GM21423 (cell line): ENCODE data around the gene HDAC10.

Experiments
- ATAC-seq: cut with Tn5 transposase; IDR thresholded peaks from one replicate; pipeline ENCODE4 v1.9.1; 2021; ENCODE audit warnings: mild to moderate bottlenecking, moderate library complexity; ENCODE audit not compliant: unreplicated experiment

The HDAC10 gene

DNA sequence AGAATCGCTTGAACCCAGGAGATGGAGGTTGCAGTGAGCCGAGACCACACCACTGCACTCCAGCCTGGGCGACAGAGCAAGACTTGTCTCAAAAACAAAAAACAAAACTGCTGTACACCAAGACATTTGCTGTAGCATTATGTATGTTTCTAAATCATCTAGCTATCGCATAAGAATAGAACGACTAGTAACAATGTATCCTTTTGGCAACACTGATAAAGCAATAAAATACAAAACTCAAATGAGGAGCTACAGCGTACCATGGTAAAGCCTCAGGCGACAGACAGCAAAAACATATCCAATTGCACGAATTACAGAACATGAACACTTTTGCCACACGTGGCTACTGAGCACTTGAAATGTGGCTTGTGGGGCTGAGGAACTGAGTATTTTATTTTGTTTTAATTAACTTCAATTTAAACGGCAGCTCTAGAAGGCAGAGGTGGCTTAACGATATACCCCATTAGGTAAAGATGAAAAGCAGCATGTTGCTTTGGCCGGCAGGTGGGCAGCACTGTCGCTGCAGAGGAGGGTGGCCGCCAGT, 8.6 kb downstream of the HDAC10 start:
- no peak for ATAC-seq

DNA sequence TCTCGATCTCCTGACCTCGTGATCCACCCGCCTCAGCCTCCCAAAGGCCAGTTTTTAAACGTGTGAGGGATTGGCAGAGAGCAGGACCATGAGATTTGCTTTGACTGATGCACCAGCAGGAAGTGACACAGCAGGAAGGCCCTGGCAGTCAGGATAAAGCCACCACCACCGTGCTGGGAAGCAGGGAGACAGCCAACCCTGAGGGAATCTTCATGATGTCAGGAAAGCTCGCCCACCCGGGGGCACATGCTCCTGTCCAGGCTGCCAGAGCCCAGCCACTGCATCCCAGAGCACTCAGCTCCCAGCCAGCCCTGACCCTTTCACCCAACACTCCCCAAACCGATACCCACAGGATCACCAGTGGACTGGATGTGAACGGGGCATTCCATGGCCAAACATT, 12.3 kb downstream of the HDAC10 start:
- no peak for ATAC-seq

DNA sequence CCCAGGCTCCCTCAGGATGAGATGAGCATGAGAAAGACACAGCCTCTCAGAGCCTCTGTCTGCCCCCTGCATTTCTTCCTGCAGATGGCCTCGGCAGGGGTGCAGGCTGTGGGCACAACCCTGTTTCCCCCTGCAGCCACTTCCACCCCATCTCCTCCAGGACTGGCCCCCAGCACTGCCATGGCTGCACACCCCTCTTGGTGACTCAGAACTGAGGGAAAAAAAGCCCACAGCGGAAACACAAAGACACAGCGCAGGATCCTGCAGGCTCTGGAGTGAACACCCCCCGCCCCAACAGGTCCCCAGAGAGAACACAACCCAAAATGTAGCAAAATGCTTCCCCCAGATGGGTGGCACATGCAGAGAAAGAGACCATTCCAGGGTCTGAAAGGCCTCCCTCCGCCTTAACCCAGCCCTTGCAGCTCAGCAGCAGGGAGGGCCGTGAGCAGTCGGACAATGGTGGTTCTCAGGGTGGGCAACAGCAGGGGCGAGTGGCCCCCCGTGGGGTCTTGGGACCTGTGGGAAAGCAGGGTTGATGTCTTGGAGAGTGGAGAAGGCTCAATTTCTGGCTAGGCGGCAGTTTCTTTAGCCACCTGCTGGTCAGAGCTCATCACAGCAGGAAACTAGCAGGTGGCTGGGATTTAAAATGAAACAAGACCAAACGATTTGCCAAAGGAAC, 14.2 kb downstream of the HDAC10 start:
- ATAC-seq: no peak

DNA sequence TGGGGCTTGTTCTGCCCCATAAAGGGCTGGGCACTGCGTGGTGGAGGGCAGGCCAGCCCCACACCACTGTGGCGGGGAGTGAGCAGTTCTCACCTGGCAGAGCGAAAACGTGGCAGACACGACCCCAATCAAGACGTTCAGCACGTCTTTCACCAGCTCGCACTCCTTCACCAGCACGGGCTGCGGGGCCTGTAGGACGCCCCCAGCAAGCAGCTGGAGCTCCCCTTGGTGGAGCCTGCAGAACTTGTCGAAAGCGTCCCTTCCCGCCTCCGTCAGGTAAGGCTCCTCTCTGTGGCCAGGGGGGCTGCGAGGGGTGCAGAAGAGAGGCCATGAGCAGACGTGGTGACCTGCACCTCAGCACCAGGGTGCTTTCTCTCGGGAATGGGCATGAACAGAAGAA, 17.8 kb downstream of the HDAC10 start:
- no peak for ATAC-seq

DNA sequence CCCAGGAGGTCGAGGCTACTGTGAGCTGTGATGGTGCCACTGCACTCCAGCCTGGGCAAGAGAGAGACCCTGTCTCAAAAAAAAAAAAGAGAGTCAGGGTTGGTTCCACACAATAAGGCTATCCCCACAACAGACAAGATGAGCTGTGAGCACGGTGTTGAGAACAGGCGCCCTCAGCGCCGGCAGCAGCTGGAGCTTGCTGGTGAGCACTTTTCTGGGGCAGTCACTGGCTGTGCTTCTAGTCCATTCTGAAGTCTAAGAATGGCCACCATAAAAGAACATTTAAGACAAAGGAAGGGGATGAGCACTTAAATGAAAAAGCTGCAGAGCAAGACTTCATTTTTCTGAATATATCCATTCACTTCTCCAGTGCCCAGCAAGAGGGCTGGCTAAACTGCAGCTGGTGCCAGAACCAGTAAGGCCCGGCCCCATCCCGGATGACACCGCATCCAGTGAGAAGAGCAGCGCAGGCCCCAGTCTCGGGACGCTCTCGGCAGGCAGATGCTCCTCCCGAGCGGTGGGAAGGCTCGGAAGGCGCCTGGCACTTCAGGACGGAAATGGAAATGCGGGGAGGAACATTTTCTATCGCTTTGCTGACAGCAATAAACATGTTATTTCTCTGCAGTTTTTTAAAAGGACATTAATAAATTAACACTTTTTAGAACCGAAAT, 18.4 kb downstream of the HDAC10 start:
- no peak for ATAC-seq

DNA sequence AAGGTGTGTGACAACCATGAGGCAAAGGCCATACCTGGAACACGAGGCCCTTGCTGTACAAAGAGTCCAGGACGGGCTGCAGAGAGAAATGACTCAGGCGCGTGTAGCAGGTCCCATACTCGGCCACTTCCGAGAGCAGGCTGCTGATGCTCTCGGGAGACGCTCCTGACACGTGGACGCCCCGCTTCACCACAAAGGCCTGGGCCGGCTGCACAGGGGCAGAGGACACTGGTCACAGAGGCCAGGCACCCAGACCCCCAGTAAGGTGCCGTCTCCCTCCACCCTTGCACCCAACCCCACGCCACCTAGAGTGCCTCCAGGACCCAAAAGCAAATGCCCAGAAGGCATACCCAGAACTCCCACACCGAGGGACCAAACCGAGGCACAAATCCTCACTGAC, 21.7 kb downstream of the HDAC10 start:
- no peak for ATAC-seq

DNA sequence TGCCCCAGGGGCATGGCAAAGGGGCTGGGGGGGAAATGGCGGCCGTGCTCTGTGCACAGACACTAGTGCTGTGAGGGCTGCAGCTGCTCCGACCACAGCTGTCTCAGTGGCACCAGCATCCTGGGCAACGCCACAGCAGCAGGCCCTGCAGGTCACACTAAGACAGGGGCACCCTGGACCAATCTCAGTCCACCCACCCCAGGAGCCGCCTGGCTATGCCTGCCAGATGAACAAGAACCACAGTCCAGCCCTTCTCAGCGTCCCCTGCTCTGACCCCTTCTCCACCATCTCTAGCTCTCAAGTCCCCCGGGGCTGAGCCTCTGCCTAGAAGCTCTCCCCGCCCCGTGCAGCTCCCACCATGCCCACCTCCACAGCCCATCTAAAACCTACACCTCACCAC, 22.7 kb downstream of the HDAC10 start:
- no peak for ATAC-seq

DNA sequence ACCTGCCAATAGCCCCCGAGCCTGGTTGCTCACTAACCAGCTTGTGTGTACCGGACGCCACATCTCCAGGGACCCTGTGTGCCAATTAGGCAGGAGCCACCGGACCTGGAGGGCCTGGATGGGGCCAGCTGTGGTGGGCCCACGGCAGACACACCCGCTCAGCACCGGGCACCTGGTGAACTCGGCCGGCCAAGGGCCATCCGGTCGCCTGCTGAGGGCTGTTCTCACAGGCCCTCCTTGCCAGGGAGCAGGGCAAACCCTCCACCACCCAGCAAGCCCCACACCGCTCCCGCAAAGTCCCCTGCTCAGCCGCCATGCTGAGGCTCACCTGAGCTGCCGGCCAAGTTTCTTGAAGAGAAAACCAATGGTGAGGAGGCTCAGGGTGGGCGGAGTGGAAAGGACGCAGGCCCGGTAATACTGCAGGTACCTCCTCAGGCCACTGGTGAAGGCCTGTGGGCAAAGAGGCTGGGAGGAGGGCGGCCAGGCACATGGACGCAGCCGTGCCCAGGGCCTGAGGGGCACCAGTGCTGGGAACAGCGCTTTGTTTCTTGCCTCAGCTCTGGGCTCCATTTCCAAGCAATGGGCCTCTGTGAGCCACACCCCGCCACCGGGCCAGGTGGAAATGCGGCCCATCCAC, 23.4 kb downstream of the HDAC10 start:
- no peak for ATAC-seq

DNA sequence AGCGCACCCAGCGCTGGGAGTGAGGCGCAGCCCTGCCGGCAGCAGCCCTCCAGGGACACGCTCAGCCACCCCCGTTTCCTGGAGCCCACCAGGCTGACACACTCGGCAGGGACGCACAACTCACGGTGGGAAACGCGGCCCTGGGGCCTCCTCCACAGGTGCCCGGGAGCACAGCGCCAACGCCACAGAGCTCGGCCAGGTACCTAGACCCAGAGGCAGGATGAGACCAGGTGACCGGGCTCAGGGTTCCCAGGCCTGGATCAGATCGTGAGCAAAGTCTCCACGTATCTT, 24.2 kb downstream of the HDAC10 start:
- no peak for ATAC-seq

DNA sequence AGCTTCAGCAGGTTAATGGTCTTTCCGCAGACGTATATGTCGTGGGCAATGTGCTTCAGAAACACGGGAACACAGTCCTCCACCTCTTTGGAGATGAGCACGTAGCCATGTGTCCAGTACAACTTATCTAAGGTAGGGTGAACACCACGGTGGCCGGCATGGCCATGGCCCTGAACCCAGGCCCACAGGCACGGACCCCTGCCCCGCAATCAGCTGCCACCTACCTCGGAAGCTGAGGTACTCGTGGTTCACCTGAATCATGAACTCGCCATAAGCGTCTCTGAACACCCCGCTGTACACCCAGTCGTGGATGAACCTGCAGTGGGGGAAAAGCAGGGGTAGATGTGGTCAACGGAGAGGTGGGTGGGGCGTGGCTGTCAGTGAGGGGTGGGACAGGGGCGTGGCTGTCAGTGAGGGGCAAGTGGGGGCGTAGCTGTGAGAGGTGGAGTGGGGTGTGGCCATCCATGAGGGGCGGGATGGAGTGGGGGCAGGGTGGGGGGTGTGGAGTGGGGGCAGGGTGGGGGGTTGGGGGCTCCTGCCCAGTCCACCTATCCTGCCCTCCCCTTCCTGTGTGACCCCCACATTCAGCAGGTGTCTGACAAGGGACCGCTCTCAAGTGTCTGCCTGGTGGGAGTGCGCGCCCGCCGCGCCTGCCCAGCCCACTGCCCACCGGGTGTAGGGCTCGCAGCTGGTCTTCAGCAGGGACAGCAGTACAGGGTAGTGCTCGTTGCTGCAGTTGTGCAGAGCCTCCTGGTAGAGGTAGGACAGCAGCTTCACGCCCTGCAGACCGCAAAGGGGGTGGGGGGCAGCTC, 24.8 kb downstream of the HDAC10 start:
- no peak for ATAC-seq

DNA sequence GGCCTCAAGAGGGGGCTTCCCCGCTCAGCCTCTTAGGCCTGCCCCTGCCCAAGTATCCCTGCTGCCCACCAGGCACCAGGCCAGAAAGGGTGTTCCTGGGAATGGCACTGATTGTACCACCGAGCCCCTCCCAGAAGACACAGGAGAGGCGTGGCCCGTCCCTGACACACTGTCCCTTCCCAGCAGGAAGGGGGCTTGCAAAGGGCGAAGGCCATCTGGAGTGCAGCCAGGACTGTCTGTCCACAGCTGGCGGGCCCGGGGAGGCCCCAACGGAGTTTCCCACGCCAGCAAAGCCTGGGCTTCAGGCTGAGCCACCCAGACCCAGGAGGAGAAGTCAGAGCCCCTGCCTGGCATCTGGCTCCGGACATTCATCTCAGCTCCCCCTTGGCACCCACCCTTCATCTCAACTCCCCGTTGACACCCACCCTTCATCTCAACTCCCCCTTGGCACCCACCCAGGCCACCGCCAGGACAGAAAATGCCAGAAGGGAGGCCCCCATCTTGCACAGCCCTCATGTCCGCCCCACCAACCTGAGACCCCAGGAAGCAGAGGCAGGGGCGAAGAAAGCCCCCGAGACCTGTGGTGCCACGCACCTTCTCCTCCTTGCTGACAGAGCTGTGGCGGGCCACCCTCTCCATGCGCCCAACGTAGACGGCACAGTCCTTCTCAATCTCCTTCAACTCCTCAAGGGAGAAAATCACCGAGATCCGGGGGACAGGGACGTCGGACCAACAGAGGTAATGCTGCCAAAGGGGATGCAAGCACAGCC, 25.7 kb downstream of the HDAC10 start:
- ATAC-seq: no peak

DNA sequence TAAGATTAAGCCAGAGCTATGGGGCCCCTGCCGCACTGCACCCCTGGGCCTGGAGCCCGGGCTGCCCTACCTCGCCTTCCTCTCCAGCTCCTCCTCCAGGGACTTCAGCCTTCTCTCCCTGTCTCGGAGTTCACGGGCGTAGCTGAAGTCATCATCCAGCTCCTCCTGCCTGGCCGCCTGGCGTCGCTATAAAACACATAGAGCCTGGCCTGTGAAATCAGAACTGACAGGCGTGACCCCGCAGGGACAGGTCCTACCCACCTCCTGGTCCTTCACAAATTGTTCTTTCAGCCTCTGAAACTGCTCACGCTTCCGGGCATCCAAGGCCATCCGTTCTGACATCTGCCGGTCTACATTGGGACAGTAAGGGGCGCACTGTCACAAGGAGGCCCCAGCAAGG, 27.0 kb downstream of the HDAC10 start:
- no peak for ATAC-seq

DNA sequence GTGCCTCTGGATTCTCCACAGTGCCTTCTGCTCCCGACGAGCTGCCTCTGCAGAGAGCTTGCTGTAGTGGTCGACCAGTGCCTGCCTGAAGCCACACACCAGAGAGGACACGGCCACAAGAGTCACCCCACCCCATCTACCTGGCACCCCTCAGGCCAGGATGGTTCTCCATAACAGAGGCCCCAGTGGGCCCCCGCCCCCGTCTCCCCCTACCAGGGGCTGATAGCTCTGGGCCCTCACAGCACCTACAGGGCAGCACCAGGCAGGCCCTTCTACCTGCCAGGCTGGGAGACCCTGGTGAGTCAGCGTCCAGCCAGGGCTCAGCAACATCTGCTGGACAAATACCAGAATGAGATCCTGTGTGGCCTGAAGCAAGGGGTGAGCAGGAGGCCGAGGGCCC, 28.6 kb downstream of the HDAC10 start:
- no peak for ATAC-seq

DNA sequence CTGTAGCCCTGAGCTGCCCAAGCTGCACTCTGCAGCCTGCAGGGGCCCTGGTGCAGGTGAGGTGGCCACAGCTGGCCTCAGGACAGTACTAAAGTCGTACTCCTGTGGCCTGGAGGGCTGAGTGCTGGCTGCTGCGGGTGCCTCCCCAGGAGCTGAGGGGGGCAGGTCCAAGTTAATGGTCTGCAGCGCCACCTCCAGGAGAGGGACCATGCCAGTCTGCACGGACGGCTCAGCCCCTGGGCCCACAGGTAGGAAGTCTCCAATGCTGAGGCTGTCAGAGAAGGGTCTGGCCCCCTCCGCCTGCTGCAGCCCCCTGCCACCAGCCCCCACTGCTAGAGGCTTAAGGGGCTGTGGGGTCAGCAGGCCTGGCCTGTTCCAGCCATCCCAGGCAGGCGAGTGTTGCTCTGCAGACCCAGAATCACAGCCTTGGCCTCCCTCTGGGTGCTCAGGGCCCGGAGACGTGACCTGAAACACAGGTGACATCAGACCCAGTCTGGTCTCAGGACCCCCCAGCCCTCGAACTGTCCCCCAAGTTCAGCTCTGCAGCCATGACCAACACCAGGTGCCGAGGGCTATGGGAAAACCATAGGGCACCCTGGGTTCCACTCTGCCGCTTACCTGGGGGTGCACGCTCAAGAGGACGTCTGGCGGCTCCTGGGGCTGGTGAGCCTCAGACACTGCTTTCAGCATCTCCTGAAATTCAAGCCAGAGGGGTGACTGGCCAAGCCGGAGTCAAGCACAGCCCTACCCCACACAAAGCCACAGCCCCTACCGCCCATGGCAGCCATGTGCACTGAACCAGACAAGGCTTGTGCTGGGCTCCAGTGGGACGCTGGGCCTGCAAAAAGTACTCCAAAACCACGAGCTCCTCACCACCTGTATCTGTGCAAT, 29.4 kb downstream of the HDAC10 start:
- ATAC-seq: no peak

DNA sequence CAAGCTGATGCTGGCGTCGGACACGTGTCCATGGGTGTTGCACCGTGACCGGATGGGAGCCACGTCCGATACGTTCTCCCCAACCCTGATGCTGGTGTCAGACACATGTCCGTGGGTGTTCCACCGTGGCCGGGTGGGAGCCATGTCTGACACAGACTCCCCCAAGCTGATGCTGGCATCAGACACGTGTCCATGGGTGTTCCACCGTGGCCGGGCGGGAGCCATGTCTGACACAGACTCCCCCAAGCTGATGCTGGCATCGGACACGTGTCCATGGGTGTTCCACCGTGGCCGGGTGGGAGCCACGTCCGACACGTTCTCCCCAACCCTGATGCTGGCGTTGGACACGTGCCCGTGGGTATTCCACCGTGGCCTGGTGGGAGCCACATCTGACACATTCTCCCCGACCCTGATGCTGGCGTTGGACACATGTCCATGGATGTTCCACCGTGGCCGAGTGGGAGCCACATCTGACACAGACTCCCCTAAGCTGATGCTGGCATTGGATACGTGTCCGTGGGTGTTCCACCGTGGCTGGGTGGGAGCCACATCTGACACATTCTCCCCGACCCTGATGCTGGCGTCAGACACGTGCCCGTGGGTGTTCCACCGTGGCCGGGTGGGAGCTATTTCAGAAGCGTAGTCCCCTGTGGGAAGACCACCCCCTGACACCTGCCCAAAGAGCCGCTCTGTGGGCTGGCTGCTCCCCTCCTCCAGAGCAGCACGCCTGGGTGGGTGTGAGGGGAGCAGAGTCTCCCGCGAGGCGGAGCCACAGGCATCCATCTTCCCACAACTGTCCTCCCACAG, 30.3 kb downstream of the HDAC10 start:
- no peak for ATAC-seq

DNA sequence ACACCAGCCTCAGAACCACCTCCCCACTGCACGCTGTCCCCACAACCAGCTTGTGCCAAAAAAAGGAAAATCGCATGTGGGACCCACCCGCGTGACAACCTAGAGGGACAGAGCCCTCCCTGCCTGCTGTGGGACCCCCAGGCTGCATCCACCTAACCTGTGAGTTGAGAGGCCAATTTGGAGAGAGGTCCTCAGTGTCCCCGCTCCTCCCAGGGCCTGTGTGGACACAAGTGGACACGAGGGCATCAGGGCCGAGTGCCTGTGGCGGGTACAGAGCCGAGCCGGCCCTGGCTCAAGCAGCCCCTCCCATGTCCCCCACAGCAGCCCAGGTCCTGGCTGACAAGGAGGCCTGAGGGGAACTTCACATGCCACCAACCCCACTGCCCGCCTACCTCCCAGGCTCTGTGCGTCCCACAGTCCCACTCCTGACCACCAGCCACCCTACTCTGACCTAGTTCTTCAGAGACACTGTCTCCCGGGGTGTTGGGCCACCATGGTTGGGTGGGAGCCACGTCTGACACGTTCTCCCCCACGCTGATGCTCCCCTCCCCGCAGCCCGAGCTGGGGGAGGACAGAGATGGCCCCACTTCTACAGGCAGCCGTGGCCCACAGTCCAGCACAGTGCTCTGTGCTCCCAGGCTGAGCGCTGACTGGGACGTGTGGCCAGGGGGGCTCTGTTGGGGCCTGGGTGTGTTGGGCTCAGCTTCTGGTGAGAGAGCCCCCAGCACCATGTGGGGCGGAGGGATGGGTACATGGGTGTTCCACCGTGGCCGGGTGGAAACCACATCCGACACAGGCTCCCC, 31.1 kb downstream of the HDAC10 start:
- ATAC-seq: no peak

DNA sequence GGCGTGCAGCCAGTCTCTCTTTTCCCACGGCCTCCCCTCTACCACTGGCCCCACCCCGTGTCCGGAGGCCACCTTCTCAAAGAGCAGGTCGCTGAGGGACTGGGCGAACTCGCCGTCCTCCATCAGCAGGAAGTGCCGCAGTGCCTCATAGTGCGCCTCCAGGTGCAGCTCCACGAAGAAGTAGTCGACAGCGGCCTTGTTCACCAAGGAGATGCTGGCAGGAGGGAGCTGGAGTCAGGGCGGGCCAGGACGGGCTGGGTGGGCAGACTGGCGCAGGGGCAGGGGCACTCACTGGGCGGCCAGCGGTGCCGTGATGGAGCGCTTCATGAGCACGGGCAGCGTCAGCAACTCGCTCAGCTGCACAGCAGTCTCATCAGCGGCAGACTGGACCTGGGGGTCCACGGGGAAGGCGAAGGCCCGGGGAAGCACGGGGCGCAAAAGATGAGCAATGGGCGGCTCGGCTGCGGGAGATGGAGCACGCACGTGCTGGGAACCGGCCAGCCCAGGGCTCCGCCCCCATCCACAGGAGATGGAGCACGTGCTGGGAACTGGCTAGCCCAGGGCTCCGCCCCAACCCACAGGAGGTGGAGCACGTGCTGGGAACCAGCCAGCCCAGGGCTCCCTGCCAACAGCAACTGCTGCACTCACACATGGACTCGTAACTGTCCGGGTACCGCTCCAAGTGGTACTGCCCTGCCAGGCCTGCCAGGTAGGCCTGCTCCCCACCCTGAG, 31.9 kb downstream of the HDAC10 start:
- ATAC-seq: no peak
